Hematopoietic multipotent progenitor cell (in vitro differentiated cells): ENCODE results near the gene NEURL1B. TPM values are rescaled to one million over a fixed set of nuclear protein-coding genes. Genes with fewer than 3 reads are reported as not detected.
"Not testable (repeated sequence)": the region's sequence is repeated elsewhere in the genome, so short reads cannot be mapped to it uniquely, and the experiment has no call there.

Experiments
- DNase-seq, 3 donors: peaks; one replicate each; pipeline ENCODE4 v3.0.0-alpha.2; 2011 to 2015; ENCODE audit warnings: low read depth in 2 of 3, low spot score in 2 of 3
- total RNA-seq: library from RNA; depleted of rRNA; stranded (reverse); fragments of >200 nt; gene quantifications from one replicate; pipeline ENCODE4 v1.2.3, GENCODE V29; 2012

NEURL1B gene
- total RNA-seq, 1 donor = 18.3 TPM

DNA sequence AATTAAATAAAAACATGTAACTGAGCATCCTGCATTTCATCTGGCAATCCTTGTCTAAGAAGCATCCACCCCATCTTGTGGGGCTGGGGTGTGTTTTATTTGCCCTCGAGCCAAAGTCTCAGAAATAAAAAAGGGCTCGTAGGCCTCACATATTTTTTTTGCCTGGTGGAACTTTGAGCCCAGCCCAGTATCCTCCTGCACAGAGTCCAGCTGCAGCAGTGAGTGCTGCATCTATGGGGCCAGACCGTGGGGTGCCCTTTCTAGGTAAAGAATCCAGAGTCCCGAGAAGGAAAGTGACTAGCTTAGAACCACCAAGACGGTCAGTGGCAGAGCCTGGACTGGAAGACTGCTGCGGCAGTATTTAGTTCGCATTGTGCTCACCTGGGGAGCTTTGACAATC lies 33.1 kb downstream of the NEURL1B start:
- no peak for DNase-seq

DNA sequence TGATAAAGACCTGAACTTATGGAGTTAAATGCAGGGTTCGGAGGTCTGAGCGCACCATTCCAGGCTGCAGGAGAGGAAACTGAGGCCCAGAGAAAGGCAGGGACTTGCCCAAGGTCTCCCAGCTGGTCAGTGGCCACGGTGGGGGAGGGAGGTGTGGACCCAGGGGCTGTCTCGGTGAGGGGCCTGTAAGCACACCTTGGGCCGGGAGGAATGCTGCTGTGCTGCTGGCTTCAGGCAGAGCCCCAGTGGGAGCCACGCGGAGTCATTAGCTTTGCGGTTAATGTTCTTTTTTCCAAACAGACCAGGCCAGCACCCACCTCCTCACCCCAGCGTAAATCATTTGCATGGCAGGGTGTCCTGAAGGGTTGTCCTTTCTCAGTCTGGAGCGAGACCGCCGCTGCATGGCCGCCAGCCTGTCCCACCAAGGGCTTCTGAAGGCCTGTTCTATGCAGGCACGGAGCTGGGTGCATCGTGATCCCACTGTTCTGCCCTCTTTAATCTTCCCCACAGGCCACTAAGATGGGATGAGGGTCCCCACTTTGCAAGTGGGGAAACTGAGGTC lies 35.9 kb downstream of the NEURL1B start:
- no peak for DNase-seq

DNA sequence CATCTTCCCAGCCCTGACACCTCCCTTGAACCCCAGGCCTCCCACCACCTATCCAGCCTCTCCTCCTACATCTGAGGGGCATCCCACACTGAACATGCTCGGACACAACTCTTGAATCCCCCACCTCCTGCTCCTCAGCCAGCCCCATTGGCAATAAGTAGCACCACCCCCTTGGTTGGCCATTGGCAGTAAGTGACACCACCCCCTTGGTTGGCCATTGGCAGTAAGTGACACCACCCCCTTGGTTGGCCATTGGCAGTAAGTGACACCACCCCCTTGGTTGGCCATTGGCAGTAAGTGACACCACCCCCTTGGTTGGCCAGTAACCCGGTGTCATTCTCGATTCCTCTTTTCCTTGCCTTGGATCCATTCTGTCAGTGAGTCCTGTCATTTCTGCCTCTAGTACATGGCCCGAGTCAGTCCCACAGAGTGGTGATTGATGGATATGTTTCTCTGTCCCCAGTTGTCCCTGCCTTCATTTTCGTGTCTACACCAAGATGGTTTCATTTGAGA lies 37.4 kb downstream of the NEURL1B start:
- not testable (repeated sequence) for DNase-seq

DNA sequence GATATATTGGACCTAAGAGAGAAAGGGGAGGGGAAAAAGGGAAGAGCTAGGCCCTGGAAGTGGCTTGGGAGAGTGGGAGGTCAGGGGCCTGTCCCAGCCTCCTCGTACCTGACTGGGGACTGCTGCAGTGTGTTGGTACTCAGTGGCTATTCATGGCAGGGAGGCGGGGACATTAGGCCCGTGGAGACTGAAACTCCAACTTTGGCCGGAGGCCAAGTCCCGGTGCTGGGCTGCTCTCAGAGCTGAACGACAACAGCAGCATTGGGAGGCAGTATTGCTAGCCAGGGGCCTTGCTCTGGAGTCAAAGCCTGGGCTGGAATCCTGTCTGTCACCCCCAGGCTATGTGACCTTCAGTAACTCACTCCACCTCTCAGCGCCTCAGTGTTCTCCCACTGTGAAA lies 37.8 kb downstream of the NEURL1B start:
- DNase-seq = no peak

DNA sequence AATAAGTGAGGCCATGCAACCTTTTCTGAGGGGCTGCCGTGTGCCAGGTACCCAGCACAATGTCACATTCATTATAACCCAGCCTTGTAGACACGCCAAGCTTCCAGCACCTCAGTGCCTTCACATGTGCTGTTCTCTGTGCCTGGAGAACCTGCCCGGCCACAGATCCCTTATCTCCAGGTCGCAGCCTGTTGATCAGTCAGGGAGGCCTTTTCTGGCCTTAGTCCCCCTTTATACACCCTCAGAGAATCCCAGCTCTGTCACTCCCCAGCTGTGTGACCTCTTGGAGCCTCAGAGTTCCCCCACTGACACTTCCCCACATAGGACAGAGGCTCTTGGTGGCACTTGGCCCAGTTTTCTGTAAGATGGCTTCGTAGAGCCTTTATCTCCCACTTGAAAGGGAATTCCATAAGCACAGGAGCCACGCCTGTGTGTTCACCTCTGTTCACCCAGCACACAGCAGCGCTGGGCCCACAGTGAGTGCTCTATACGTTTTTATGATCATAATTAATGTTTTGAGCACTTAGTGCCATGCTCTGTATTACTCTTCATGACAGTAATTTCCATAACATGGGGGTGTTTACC lies 38.7 kb downstream of the NEURL1B start:
- DNase-seq = no peak

DNA sequence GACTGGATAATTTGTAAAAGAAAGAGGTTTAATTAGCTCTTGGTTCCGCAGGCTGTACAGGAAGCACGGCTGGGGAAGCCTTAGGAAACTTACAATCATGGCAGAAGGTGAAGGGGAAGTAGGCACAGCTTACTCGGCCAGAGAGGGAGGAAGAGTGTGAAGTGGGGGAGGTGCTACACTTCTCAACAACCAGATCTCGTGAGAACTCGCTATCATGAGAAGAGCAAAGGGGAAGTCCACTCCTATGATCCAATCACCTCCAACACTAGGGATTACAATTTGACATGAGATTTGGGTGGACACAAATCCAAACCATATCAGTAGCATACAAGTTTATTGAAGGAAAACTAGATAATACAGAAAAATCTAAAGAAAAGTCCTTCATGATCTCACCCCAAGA lies 39.9 kb downstream of the NEURL1B start:
- peak in 1 of 3 donors; percentile 42 for DNase-seq

DNA sequence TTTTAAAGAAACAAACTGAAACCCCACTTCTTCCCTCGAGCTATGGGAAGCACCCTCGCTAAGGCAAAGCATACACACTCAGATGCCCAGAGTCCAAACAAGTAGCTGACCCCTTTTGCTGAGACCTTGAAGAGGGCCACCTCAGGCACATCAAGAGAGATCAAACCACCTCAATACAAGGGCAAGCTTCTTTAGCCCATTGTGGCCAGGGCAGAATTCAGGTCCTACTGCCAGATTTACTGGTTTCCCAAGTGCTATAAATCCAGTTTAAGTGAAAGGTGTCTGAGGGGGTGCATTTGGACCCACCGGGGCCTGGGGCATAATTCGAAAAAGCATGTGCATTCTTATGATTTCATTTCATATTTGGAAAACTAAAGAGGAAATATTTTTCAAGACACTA lies 40.4 kb downstream of the NEURL1B start:
- DNase-seq = no peak

DNA sequence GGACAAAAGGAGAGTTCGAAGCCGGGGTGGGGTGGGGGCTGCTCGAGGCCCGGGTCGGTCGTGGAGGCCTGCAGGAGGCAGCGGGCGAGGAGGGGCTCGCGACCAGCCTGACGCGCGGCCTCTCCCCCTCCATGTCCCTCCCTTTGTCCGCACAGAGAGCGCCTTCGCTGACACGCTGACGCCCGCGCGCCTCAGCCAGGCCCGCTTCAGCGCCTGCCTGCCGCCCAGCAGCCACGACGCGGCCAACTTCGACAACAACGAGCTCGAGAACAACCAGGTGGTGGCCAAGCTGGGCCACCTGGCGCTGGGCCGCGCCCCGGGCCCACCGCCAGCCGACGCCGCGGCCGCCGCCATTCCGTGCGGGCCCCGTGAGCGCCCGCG lies 42.2 kb downstream of the NEURL1B start:
- DNase-seq = no peak

DNA sequence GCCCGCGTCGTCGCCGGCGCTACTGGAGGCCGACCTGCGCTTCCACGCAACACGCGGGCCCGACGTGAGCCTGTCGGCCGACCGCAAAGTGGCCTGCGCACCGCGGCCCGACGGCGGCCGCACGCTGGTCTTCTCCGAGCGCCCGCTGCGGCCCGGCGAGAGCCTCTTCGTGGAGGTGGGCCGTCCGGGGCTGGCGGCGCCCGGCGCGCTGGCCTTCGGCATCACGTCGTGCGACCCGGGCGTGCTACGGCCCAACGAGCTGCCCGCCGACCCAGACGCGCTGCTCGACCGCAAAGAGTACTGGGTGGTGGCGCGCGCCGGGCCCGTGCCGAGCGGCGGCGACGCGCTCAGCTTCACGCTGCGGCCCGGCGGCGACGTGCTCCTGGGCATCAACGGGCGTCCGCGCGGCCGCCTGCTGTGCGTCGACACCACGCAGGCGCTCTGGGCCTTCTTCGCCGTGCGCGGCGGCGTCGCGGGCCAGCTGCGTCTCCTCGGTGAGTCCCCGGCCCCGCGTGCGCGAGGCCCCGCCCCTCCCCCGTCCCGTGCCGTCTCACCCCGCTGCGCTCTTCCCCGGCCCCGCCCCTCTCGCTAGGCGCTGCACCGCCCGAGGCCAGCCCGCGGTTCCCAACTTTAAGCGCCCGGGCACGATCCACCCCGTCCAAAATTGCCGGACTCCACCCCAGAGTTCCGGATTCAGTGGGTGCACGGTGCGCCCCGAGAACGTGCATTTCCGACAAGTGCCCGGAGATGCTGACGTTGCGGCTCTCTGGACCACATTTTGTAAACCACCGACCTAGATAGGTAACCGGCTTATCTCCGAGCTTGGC lies 42.8 kb downstream of the NEURL1B start:
- peak; percentile 35 to 70 (median 52) for DNase-seq

DNA sequence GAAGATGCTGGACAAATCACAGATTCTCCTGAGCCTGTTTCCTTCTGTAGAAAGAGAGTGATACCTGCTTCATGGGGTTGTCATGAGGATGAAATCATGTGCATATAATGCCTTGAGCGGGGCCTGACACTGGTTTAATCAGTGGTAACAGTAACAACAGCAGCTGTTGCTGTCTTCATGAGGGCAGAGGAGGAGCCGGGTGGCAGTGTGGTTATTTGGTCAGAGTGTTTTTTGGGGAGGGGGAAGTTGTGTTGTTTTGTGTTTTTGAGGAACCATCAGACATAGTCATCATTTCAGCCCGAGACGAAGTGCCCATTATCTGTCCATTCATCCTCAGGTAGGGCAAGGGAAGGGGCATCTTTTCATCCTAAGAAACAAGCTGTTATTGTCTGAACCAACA lies 44.0 kb downstream of the NEURL1B start:
- DNase-seq = peak in 1 of 3 donors; percentile 40

DNA sequence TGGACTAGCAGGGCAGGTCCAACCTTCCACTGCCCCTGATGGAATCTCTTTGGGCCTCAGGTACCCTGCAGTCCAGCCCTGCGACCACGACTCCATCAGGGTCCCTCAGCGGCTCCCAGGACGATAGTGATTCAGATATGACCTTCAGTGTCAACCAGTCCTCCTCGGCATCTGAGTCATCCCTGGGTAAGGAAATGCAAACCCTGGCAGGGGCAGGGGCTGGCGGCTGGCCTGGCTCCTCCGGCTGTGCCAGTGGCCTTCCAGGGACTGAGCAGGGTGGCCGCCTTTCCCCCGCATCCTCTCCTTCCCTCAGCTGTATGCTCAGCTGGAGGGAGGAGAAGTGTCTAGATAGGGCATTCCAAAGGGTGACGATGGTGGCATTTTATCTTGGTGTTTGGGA lies 45.0 kb downstream of the NEURL1B start:
- no peak for DNase-seq

DNA sequence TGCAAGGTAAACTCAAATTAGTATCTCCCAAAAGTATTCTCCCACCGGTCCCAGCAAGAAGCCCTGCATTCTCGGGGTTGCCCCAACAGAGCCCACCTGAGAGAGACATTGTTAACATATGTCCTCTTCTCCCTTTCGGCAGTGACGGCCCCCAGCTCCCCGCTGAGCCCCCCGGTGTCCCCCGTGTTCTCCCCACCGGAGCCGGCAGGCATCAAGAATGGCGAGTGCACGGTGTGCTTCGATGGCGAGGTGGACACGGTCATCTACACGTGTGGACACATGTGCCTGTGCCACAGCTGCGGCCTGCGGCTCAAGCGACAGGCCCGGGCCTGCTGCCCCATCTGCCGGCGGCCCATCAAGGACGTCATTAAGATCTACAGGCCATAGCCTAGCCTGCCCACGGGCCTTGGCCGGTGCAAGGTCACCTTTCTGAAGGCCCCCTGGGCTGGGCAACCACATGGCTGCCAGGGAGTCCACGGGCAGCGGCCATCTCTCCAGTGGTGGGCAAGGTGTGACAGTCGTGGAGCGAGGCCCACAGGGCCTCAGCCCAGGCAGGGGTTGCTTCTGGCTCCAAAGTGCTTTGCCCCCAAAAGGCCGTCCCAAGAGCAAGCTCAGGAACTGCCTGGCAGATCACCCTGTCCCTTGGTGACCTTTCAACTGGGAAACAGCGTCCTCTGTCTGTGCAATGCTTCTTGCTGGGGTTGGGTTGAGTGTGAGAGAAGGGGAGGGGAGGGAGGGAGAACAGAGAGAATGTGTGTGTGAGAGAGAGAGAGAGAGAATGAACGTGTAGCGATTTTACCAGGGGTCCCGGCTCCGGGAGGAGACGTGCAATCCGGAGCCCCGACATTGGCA lies 45.7 kb downstream of the NEURL1B start:
- DNase-seq = no peak

DNA sequence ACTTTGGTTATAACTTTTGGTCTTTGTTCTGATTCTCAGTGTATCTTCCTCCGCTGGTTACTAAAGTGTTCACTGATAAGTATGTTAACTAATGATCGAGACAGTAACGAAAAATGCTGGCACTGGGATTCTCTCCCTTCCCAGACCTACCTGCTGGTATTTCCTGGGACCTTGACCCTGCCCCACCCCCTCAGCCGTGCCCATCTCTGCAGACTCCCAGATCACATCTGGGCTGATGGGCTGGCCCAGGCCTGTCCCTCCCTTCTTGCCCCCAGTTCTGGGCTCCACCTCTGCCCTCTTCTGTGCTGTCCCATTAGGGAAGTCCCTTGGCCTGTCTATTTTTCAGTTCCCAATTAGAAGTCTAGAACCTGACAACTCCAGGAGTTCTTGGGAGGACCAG lies 46.9 kb downstream of the NEURL1B start:
- DNase-seq = no peak

DNA sequence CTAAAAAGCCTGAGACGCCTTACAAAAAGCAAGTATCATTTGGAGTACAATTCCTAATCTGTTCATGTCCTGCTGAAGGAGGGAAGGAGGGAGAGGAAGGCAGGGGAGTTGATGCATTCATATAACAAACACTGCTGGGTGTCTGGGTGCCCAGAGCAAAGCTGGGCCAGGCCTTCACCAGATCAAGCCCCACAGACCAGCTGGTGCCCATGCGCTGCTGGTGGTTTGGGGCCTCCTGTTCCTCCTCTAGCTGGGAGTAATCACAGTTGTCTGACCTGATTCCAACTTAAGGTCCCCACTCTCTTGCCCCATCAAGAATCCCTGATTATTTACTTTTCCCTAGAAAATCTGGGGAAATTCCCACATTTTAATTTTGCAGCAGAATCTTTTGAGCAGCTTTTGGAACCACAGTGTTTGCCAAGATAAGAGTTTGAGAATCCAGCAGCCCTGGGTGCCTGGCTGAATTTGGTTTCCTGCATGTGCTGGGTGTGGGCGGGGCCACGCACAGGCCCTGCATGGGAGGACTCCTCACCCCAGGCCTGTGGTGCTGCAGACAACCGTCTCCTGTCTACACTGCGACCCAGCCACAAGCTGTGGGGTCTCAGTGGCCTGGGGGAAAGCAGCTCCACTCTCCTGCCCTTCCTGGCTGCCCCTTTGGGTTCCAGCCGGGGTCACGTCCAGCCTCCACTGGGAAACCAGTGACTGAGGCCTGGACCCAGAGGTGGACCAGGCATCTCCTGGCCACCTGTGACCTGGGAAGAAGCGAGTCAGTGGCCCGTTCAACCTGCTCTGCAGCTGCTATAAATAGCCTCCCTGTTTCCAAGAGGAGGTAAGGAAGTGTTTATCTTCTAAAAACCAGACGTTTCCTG lies 47.5 kb downstream of the NEURL1B start:
- peak in 2 of 3 donors; percentile 73 to 86 for DNase-seq

DNA sequence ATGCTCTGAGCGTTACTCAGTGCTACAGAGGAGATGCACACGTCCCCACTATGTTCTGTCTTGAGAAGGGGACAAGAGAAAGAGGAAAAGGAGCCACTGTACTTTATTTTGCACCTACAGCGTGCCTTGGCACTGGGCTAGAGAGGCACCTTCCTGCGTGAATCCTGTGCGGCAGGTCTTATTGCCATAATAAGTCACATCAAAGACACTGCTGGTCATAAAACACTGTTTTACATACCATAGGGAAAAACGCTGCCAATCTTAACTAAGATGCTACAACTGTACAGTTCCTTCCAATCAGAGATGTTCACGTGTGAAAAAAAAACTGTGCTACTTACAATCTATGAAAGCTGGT lies 48.1 kb downstream of the NEURL1B start:
- DNase-seq = no peak

DNA sequence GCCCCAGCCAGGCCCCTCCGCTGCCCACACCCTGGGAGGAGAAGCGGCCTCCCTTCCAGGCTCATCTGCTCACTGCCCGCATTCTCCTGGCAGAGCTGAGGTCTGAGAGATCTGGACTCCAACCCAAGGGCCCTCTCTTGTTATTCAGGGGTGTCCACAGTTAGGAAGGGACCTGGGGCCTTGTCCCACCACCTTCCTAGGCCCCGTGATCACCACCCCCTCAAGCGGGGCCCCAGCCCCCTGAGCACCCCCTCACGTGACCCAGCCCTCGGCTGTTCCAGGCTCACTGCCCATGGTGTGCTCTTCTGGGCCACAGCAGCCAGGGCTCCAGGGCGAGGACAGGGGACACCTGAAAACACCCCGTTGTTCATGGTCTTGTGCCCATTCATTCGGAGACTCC lies 48.7 kb downstream of the NEURL1B start:
- DNase-seq = no peak

DNA sequence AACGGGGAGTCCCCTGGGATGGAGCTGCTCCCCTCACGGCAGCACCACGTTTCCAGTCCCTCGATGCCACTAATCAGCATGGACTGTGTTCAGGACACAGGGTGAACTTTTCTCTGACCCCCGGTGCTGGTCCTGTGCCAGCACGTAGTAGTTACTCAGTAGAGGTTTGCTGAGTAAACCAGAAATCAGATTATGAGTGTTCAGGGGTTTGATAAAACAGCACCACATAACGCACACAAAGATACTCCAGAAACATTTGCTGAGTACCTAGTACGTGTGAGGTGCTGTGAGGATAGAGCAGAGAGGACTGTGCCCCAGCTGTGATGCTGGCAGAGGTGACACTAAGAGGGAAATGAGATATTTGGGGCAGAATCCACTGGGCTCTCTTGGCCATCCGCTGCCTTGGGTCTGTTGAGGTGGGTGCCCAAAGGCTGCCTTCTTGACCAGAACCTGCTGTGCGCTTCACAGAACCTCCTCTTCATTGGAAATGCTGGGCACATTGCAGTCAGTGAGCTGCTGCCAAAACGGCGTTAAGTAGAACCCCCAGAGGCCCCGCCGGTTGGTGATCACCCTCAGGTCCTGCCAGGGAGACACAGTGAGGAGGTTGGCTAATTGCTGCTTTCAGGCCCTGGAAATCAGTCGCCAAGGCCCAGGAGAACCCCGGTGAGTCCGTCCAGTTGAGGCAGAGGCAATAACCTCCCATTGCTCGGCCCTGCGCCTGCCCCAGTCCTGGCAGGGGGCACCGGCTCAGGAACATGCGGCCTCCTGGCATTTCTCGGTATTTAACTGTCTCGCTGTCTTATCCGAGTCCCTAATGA lies 49.4 kb downstream of the NEURL1B start:
- no peak for DNase-seq

DNA sequence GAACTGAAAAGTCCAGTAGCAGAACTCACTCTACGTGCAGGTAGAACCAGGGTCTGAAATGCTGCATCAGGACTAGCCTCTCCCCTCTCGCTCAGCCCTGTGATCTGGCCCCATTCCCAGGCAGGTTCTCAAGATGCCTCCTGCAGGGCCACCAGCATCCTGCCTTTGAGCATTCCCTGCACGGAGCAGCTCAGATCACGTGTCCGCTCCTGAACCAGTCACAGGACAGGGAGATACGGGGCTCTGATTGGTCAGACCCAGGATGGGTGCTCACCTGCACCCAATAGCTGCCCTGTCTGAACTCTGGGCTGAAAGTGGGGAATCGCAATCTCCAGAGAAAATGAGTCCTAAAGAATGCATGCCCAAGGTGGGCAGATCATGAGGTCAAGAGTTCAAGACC lies 50.8 kb downstream of the NEURL1B start:
- no peak for DNase-seq

DNA sequence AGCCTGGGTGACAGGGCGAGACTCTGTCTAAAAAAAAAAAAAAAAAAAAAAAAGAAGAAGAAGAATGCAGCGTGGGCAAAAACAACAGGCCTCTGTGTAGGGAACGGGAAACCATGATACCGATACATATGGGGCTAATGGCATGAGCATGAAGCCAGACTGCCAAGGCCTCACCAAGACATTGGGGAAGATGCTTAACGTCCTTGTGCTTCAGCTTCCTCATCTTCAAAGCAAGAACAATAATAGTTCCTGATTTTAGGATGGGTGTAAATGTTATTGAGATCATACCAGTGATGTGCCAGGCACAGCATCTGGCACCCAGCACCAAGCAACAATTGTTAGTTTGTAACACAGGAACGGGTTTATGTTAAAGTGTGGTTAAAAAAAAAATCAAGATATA lies 51.4 kb downstream of the NEURL1B start:
- no peak for DNase-seq
